ENCODE data around the gene CDK10. TPM values are rescaled to one million over a fixed set of nuclear protein-coding genes. Genes with fewer than 3 reads are reported as not detected.

The CDK10 gene
- polyA plus RNA-seq, 1 donor from 2014 or later = 126 TPM

DNA sequence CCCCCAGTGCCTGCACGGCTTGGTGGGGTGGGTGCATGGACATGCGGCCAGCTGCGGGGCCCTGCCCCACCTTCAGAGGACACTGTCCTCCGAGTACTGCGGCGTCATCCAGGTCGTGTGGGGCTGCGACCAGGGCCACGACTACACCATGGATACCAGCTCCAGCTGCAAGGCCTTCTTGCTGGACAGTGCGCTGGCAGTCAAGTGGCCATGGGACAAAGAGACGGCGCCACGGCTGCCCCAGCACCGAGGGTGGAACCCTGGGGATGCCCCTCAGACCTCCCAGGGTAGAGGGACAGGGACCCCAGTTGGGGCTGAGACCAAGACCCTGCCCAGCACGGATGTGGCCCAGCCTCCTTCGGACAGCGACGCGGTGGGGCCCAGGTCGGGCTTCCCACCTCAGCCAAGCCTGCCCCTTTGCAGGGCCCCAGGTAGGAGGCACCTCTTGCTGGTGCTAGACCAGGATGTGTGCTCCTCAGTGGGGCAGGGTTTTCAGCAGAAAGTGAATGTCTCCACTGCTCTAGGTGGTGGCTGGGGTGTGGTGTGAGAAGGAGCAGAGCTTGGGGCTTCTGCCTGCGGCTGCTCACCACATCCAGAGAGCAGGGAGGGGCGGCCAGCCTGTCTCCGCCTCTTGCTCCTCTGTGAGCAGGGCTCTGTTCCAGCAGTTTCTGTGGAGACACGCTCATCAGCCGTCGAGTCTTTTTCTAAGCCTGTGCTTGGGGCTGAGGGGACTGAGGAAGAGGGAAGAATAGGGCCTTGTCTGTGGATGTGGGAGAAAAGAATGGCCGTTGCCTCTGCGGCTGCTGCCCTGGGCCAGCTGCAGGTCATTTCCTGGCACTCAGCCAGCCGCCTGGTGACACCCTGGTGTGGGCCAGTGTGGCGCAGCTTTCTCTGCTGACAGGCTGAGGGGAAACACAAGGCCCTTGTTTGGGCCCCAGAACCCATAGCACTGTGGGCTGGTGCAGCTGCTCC lies 37.1 kb downstream of the CDK10 start:
- H3K4me2 ChIP-seq (ENCODE audit: low read length) = no peak overlapping the region
- TF ChIP-seq MXI1 (conservative IDR thresholded peaks at IDR 0.05; ENCODE audit: poor library complexity, severe bottlenecking) = no peak
- TF ChIP-seq POLR2AphosphoS5 (IDR thresholded peaks at IDR 0.05) = no peak
- TF ChIP-seq, protein P1, sequence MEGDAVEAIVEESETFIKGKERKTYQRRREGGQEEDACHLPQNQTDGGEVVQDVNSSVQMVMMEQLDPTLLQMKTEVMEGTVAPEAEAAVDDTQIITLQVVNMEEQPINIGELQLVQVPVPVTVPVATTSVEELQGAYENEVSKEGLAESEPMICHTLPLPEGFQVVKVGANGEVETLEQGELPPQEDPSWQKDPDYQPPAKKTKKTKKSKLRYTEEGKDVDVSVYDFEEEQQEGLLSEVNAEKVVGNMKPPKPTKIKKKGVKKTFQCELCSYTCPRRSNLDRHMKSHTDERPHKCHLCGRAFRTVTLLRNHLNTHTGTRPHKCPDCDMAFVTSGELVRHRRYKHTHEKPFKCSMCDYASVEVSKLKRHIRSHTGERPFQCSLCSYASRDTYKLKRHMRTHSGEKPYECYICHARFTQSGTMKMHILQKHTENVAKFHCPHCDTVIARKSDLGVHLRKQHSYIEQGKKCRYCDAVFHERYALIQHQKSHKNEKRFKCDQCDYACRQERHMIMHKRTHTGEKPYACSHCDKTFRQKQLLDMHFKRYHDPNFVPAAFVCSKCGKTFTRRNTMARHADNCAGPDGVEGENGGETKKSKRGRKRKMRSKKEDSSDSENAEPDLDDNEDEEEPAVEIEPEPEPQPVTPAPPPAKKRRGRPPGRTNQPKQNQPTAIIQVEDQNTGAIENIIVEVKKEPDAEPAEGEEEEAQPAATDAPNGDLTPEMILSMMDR (IDR thresholded peaks at IDR 0.05; ENCODE audit: poor library complexity, severe bottlenecking) = no peak
- TF ChIP-seq EZH2 (IDR thresholded peaks at IDR 0.05; ENCODE audit: borderline replicate concordance, insufficient read depth, low read length, poor library complexity, severe bottlenecking) = no peak
- no peak for TF ChIP-seq EP300 (conservative IDR thresholded peaks at IDR 0.05; ENCODE audit: poor library complexity, severe bottlenecking)
- no peak for TF ChIP-seq RAD21 (conservative IDR thresholded peaks at IDR 0.05)
- no peak for TF ChIP-seq TAF1 (IDR thresholded peaks at IDR 0.05; ENCODE audit: low read depth)
- TF ChIP-seq, protein P2, sequence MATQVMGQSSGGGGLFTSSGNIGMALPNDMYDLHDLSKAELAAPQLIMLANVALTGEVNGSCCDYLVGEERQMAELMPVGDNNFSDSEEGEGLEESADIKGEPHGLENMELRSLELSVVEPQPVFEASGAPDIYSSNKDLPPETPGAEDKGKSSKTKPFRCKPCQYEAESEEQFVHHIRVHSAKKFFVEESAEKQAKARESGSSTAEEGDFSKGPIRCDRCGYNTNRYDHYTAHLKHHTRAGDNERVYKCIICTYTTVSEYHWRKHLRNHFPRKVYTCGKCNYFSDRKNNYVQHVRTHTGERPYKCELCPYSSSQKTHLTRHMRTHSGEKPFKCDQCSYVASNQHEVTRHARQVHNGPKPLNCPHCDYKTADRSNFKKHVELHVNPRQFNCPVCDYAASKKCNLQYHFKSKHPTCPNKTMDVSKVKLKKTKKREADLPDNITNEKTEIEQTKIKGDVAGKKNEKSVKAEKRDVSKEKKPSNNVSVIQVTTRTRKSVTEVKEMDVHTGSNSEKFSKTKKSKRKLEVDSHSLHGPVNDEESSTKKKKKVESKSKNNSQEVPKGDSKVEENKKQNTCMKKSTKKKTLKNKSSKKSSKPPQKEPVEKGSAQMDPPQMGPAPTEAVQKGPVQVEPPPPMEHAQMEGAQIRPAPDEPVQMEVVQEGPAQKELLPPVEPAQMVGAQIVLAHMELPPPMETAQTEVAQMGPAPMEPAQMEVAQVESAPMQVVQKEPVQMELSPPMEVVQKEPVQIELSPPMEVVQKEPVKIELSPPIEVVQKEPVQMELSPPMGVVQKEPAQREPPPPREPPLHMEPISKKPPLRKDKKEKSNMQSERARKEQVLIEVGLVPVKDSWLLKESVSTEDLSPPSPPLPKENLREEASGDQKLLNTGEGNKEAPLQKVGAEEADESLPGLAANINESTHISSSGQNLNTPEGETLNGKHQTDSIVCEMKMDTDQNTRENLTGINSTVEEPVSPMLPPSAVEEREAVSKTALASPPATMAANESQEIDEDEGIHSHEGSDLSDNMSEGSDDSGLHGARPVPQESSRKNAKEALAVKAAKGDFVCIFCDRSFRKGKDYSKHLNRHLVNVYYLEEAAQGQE (IDR thresholded peaks at IDR 0.05; ENCODE audit: borderline replicate concordance) = no peak
- no peak for TF ChIP-seq SMC3 (conservative IDR thresholded peaks at IDR 0.05; ENCODE audit: poor library complexity)
- H3K4me3 ChIP-seq (ENCODE audit: low read length) = peak overlapping the region; percentile 93
- H3K36me3 ChIP-seq (ENCODE audit: insufficient read depth, low read length) = no peaks in the 10 kb centered on the region
- H3K27ac ChIP-seq (ENCODE audit: low read length) = no peak overlapping the region
- H3F3A ChIP-seq (ENCODE audit: insufficient read depth, low read length, poor library complexity, severe bottlenecking) = no peaks in the 10 kb centered on the region
- H3K27me3 ChIP-seq (ENCODE audit: insufficient read depth, low read depth, low read length) = no peaks in the 10 kb centered on the region
- H4K20me1 ChIP-seq (ENCODE audit: insufficient read depth) = peaks cover 9% of the 10 kb centered on the region
- no peaks in the 10 kb centered on the region for H3K9me3 ChIP-seq (ENCODE audit: low read length)
- no peaks in the 10 kb centered on the region for H3K79me2 ChIP-seq (replicated peaks; ENCODE audit: insufficient read depth, low read length)
- H2AFZ ChIP-seq (ENCODE audit: low read depth, low read length) = no peak overlapping the region
- no peaks in the 10 kb centered on the region for H3K9me2 ChIP-seq (ENCODE audit: insufficient read depth, low read length)
- H3K9ac ChIP-seq (ENCODE audit: low read length) = no peak overlapping the region

DNA sequence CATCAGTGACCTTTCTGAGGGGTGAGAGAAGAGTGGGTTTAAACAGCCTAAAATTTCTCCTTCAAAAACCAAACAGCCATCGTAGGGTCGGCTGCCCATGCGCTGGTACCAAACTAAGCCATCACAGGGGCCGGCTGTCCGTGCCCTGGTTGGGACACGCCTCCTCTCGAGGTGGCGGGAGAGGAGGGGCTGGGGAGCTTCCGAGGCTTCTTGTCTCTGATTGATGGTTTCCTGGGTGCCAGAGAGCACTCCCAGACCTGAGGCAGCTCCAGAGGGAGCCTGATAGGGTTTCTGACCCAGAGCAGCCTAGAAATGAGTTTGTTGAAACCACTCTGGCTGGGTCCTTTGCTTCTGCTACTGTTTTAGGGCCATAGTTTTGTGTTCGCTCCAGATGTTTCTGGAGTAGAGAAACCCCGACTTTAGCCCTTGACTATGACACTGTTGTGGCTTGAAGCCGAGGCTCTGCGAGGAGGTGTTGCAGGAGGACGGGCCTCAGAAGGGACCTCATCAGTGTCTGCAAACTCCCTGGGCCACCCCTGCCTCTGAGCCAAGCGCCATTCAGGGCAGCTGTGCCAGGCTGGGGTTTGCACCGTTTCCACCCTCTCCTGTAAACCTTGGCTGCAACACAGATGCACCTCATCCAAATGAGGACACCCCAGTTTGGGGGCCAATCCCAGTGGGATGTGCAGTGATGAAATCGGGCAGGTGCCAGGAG lies 41.1 kb downstream of the CDK10 start:
- no peaks in the 10 kb centered on the region for H3F3A ChIP-seq (ENCODE audit: insufficient read depth, low read length, poor library complexity, severe bottlenecking)
- no peak overlapping the region for H2AFZ ChIP-seq (ENCODE audit: low read depth, low read length)
- TF ChIP-seq, protein P1 (IDR thresholded peaks at IDR 0.05; ENCODE audit: poor library complexity, severe bottlenecking) = no peak
- TF ChIP-seq RAD21 (conservative IDR thresholded peaks at IDR 0.05) = no peak
- no peak for TF ChIP-seq SMC3 (conservative IDR thresholded peaks at IDR 0.05; ENCODE audit: poor library complexity)
- TF ChIP-seq EP300 (conservative IDR thresholded peaks at IDR 0.05; ENCODE audit: poor library complexity, severe bottlenecking) = no peak
- no peaks in the 10 kb centered on the region for H3K79me2 ChIP-seq (replicated peaks; ENCODE audit: insufficient read depth, low read length)
- no peak overlapping the region for H3K27ac ChIP-seq (ENCODE audit: low read length)
- no peaks in the 10 kb centered on the region for H3K9me3 ChIP-seq (ENCODE audit: low read length)
- H3K36me3 ChIP-seq (ENCODE audit: insufficient read depth, low read length) = no peaks in the 10 kb centered on the region
- no peak overlapping the region for H3K4me3 ChIP-seq (ENCODE audit: low read length)
- H3K9me2 ChIP-seq (ENCODE audit: insufficient read depth, low read length) = no peaks in the 10 kb centered on the region
- peaks cover 2% of the 10 kb centered on the region for H4K20me1 ChIP-seq (ENCODE audit: insufficient read depth)
- no peak overlapping the region for H3K9ac ChIP-seq (ENCODE audit: low read length)
- H3K27me3 ChIP-seq (ENCODE audit: insufficient read depth, low read depth, low read length) = no peaks in the 10 kb centered on the region
- H3K4me2 ChIP-seq (ENCODE audit: low read length) = no peak overlapping the region

All from neural cell (in vitro differentiated cells).